IPS-11a (cell line): ENCODE measurements around the gene YY1.
A peak's percentile ranks its signal among the peaks of the same experiment; 100 is the strongest.
"Not testable (repeated sequence)": the region's sequence is repeated elsewhere in the genome, so short reads cannot be mapped to it uniquely, and the experiment has no call there.

Experiments used
- H3K4me3 ChIP-seq: one replicate; pipeline ENCODE4 v1.5.1; 2013; ENCODE audit warnings: low read depth, low read length, control low read depth

The YY1 gene

DNA sequence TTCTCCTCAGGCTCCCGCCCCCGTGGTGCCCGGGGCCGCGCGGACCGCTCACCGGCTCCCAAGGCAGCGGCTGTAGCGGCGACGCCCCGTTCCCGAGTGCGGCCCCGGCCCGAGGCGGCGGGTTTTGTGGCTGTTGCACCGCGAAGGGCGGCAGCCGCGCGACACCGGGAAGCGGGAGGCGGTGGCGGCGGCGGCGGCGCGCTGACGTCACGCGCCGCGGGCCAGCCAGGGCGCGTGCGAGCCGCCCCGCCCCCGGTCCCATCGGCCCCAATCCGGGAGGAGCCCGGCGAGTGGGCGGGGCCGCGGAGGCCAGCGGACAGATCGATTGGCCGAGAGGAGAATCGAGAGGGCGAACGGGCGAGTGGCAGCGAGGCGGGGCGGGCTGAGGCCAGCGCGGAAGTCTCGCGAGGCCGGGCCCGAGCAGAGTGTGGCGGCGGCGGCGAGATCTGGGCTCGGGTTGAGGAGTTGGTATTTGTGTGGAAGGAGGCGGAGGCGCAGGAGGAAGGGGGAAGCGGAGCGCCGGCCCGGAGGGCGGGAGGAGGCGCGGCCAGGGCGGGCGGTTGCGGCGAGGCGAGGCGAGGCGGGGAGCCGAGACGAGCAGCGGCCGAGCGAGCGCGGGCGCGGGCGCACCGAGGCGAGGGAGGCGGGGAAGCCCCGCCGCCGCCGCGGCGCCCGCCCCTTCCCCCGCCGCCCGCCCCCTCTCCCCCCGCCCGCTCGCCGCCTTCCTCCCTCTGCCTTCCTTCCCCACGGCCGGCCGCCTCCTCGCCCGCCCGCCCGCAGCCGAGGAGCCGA is at the start of gene YY1:
Gene YY1, plus strand, starts transcription at position 726 of the 792 bp plus-strand sequence. CDS start 101 bp downstream, outside the sequence.
- peak within 1 kb of the TSS; percentile 97 for H3K4me3 ChIP-seq

DNA sequence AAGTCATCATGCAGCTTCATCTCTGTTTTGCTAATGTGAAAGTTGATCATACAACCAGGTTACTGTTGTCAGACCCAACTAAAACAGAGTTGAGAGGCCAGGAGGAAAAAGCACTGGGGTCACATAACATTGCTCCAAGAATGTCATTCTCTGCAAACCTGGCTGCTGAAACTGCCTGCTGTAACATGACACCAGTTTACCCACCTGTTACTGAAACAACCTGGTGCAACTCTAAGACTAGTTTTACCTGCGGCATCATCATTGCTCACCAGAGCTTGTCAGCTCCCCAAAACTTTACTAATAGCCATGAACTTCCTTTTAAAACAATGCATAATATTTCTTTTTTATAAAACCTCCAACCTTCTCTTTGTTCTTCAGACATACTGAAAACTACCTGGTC is 48.8 kb upstream of the YY1 start:
- H3K4me3 ChIP-seq, result no peak overlapping the region

DNA sequence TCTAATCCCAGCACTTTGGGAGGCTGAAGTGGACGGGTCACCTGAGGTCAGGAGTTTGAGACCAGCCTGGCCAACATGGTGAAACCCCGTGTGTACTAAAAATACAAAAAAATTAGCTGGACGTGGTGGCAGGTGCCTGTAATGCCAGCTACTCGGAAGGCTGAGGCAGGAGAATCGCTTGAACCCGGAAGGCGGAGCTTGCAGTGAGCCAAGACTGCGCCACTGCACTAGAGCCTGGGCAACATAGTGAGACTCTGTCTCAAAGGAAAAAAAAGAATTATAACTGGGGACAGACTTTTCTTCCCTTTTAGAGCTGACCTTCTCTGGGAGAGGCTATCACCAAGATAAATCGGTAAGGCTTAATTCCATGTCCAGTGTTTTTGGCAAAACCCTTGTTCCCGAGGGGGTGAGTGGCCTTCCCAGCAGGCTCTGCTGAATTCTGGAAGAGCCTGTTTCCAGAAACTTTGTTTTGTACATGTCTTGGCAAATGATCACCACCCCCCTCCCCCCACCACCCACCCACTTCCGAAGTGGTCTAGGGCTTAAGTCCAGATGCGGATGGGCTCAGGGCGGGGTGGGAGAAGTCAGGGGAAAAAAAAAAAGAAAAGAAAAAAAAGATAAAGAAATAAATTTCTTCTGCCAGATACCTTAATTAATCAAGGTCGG is 47.2 kb upstream of the YY1 start:
- H3K4me3 ChIP-seq, result no peak overlapping the region

DNA sequence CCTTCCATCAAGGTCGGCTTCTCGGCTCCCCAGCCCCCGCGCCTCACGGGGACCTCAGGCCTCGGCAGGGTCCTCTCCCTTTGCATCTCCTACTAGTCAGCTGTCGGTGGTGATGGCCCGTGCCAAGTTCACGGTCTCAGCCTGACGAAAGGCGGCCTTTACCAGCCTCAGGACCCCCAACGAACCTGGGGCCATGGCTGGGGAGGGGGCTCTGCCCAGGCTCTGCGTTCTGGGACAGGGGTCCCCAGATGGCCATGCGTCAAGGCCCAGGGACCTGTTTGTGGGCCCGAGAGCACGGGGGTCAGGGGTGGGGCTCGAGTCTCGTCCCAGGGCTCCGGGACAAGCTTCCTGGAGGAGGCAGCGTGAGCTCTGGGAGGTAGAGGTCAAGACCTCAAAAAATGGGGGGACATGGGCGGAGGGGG is 46.7 kb upstream of the YY1 start:
- no peak overlapping the region for H3K4me3 ChIP-seq

DNA sequence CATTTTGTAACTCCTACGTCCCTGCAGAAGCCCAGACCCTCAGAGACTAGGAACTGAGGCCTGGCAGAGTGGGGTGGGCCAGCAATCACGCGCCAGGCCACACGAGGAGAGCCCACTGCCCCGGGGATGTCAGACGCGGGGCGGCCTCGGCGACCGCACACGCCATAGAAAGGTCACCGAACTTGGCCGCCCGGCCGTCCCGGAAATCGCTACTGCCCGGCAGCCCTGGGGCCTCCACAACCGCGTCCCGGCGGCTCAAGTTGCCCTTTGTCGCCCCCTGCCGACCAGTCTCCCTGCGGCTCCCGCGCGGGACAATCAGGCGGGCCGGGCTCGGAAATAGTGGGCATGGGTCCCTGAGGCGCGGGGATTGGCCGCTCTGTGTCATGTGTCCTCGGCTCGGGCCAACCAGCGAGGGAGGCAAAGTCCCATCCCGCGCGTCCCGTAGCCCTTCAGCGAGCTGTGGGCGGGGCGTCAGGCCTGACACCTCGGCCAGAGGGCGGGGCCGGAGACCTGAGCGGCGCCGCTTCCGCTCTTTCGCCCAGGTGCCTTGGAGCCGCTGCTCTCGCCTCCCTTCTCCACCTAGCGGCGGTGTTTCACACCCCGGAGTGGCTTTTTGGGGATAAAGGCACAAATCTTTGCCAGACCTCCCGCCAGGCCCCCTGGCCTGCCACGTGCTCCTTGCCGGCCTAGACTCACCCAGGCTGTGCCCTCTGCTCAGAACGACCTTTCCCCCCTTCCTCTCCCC is 46.1 kb upstream of the YY1 start:
- no peak overlapping the region for H3K4me3 ChIP-seq

DNA sequence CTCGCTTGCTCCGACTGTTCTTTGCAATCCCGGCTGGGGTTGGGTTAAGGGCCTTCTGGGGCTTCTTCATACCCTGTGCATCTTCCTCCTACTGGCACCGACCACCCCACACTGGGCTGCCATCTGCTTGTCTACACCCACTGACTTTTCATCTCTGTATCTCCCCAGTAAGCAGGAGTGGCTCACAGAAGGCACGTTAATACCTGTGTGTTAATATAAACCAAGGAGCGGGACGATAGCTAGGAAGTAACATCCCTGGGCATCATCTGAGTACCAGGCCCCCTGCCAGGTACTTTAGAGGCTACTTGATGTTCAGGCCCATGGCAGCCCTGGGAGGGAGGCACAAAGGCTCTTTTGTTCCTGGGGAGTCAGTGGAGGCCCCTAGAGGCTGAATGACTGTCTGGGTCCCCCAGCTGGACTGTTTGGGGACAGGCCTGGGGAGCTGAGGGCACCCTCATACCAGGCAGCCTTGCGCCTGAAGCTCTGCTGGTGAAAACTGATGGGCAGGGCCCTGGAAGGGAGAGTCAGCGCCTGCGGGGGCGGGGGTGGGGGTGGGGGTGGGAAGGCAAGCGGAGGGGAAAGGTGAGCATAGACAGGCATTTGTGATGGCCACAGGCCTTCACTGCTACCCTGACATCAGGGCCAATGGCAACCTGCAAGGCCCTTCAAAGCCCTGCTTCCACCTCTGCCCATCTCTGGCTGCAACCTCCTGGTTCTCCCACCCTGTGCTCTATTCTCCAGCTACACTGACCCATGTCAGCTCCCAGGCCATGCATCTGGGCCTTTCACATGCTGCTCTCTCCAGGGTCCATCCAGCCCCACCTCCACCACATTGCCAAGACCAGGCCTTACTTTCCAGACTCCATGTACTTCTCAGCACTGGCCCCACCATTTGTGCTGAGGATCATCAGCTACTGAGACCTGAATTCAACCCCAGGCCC is 45.3 kb upstream of the YY1 start:
- no peak overlapping the region for H3K4me3 ChIP-seq

DNA sequence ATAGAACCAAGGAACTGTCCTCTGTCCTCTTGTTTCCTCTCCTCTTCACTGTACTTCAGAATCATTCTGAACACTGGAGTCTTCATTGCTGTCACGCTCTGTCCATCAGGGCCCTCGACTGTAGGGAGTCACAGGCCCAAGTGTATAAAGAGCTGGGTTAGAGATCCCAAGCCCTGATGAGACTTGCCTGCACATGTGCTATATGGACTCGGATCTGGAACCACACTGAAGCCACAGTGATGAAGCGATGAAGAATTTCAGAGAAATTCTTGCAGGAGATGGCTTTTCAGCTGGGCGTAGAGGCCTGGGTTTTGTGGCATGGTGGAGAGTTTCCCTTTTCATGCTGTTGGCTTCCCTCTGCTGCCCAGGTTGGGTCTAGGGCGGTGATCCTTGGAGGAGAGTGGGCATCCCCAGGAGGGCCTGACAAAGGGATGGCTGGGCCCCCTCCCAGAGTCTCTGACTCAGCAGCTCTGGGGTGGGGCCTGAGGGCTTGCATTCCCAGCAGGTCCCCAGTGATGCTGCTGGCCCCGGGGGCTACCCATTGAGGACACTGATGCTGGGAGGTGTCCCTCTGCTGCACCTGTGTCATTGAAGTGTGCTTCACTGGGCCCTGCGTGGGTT is 39.6 kb upstream of the YY1 start:
- no peak overlapping the region for H3K4me3 ChIP-seq

DNA sequence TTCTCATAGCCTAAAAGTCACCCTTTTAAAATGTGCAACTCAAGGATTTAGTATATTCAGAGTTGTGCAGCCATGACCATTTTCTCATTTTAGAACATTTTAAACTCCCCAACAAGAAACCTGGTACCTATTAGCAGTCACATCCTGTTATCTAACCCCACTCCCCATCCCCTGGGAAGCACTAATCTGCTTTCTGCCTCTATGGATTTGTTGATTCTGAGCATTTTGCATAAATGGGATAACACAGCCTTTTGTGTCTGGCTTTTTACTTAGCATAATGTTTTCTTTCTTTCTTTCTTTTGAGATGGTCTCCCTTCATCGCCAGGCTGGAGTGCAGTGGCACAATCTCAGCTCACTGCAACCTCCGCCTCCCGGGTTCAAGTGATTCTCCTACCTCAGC is 38.6 kb upstream of the YY1 start:
- H3K4me3 ChIP-seq, result no peak overlapping the region

DNA sequence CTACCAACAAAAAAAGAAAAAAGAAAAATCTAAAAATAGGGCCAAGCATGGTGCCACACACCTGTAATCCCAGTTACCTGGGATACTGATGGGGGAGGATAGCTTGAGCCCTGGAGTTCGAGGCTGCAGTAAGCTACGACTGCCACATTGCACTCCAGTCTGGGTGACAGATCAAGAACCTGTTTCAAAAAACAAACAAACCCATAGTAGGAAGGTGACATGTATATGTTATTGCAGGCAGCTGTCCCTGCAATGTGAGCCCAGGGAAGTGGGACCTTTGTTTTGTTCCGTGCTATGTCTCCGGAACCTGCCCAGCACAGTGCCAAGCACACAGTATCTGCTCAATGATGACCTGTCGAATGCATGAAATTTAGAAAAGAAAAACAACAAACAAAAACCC is 37.2 kb upstream of the YY1 start:
- no peak overlapping the region for H3K4me3 ChIP-seq

DNA sequence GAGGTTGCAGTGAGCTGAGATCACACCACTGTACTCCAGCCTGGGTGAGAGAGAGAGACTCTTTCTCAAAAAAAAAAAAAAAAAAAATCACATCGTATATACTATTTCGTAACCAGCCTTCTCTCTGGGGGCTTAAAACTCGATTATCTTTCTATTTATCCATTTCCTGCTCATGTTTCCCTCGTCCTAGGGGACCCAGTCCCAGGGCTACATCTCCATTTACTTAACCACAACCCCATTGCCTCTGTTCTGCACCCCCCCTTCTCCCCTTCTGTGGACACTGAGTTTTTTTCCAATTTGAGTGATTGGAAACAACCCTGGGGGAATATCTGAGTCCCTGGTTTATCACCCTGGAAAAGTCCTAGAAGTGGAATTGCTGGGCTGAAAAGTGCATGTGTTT is 36.2 kb upstream of the YY1 start:
- no peak overlapping the region for H3K4me3 ChIP-seq

DNA sequence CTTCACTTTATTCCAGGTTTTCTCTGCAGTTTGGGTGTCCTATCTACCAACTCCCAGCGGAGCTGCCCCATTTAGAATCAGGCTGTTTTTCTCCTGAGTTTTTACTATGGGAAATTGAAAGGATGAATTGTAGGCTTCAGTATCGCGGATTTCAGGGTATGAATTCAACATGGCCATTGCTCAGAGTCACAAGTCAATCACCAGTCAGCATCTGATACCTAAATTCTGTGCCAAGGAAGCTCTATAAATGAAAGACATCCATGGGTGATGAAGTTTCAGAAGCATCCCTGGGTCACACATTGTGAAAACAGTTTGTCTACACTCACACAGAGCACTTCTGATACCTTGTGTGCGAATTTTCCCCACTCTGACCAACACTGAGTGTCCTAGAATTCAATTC is 35.8 kb upstream of the YY1 start:
- H3K4me3 ChIP-seq, result no peak overlapping the region

DNA sequence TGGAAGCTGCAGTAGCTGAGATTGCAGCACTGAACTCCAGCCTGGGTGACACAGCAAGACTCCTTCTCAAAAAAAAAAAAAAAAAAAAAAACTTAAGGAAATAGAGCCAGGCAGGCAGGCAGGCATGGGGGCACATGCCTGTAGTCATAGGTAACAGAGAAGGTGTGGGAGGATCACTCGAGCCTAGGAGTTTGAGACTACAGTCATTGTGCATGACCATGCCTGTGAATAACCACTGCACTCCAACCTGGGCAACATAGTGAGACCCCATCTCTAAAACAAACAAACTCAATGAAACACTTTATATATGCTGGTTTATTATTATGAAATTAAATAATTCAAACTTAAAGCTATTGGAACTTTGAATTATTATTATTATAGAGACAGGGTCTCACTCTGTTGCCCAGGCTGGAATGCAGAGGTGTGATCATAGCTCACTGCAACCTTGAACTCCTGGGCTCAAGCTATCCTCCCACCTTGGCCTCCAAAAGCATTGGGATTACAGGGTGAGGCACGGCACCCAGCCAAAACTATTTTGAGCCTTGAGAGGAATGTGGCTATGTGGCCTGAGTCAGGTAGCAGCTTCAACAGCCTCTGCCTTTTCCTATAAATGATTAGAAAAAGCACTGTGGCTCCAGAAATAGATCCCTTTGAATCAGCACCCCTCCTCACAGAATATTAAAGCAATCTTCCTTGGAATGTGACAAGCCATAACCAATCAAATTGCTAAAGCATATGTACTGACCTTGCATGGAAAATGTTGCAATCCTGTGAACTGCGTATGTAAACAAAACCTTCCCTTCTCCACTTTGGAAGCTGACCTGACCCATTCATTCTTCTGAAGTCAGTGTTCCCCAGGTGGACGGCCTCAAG is 34.7 kb upstream of the YY1 start:
- no peak overlapping the region for H3K4me3 ChIP-seq

DNA sequence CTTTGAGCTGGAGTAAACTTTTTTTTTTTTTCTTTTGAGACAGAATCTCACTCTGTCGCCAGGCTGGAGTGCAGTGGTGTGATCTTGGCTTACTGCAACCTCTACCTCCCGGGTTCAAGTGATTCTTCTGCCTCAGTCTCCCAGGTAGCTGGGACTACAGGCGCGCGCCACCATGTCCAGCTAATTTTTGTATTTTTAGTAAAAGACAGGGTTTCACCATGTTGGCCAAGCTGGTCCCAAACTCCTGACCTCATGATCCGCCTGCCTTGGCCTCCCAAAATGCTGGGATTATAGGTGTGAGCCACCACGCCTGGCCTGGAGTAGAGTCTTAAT is 34.1 kb upstream of the YY1 start:
- H3K4me3 ChIP-seq, result not testable (repeated sequence)

DNA sequence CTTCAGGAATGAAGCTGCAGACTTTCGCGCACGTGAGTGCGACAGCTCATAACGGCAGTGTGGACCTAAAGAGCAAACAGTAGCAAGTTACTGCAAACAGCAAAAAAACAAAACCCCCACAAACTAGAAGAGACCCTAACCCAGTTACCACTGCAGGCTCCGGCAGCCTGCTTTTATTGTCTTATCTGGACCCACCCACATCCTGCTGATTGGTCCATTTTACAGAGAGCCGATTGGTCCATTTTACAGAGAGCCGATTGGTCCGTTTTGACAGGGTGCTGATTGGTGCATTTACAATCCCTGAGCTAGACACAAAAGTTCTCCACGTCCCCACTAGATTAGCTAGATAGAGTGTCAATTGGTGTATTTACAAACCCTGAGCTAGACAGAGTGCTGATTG is 31.4 kb upstream of the YY1 start:
- not testable (repeated sequence) for H3K4me3 ChIP-seq

DNA sequence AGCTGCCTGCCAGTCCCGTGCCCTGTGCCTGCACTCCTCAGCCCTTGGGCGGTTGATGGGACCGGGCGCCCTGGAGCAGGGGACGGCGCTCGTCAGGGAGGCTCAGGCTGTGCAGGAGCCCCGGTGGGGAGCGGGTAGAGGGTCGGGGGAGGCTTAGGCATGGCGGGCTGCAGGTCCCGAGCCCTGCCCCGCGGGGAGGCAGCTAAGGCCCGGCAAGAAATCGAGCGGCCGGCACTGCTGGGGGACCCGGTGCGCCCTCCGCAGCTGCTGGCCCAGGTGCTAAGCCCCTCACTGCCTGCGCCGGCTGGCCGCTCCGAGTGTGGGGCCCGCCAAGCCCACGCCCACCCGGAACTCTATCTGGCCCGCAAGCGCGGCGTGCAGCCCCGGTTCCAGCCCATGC is 30.8 kb upstream of the YY1 start:
- not testable (repeated sequence) for H3K4me3 ChIP-seq

DNA sequence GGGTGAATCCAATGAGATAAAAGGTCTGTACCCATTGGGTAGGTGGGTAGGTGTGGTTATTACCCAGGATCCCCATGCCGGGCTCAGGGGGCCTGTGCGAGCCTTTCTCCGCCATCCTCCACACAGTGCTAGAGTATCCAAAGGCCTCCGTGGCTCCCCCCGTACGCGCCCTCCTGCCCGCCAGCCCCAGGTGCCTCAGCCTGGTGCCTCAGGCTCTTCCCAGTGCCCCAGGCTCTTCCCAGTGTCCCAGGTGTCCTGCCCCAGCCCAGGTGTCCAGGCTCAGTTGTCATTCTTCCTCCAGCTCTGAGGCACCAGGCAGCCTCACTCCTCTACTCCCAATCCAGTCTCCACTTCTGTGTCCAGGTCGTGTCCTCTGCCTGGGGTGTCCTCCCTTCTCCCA is 27.6 kb upstream of the YY1 start:
- no peak overlapping the region for H3K4me3 ChIP-seq

DNA sequence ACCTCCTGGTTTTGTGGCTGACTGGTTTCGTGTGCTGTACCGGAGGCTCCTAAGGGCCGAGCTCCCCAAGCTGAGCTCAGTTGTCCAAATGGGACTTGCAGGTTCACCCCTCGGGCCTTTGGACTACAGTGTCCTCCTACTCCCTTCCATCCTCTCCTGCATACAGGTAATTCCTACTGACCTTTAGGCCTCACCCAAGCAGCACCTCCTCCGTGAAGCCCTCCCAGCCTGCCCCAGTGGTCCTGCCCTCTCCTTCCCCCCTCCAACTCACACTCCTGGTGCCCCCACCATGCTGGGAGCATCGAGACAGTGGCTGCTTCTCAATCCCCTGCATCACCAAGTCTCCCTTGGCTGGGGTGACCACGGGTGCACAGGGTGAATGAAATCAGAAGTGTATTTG is 27.1 kb upstream of the YY1 start:
- no peak overlapping the region for H3K4me3 ChIP-seq

DNA sequence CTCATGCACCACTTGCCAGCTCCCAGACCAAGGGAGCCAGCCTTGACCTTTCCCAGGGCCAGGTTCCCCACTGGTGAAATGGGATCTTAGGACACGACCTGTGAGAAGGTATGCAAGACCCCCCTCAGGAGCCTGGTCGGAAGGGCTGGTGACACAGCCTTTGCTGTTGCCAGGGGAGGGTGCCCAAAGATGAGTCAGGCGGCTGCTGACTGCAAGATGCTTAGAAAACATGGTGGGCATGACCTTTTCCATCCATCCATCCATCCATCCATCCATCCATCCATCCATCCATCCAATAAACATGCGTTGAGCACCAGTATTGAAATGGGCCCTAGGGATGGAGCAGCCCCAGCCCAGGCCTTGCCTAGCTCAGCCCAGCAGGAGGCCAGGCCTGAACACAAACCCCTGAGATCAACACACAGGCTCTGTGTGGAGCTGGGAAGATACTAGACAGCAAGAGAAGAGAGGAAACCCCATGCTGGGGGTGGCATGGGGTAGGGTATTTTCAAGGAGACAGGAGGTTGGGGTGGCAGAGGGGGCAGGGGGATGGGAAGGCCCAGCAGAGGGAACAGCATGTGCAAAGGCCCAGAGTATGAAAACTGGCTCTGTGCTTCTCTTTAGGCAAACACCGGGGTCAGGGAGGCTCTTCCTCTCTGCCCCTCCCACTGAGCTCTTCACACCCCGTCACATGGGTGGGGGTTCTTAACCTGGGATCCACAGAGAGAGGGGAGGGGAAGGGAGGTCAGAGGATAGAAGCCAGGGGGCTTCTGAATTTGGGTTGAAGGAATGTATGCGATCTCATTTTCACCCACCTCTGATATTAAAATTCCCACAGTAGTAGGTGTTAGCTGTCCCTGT is 26.2 kb upstream of the YY1 start:
- H3K4me3 ChIP-seq, result no peak overlapping the region

DNA sequence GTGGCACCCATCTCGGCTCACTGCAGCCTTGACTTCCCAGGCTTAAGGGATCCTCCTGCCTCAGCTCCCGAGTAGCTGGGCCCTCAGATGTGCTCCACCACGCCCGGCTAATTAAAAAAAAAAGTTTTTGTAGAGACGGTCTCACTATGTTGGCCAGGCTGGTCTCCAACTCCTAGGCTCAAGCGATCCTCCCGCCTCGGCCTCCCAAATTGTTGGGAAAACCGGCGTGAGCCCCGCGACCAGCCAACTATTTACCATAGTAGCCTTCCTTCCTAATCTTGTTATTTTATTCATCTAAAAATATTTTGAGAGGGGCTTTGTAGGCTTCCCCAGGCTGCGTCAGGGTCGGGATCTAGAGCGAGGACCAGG is 25.4 kb upstream of the YY1 start:
- H3K4me3 ChIP-seq, result peak overlapping the region; percentile 63
